Stimulated activated CD4-positive, alpha-beta T cell treated with anti-CD3 and anti-CD28 coated beads, Interleukin-15, amount 100 ng/mL, for 24 hours (primary cell): Measurements from ENCODE around the gene MUC4.
"Not testable (repeated sequence)": the region's sequence is repeated elsewhere in the genome, so short reads cannot be mapped to it uniquely, and the experiment has no call there.

ENCODE experiments used
- DNase-seq: peaks from one replicate; pipeline ENCODE4 v3.0.0-alpha.2; 2020

Gene MUC4

GRCh38 chr3:195834675-195835583, 23.2 kb upstream of the MUC4 start:
- no peak for DNase-seq

GRCh38 chr3:195829897-195830254, 18.1 kb upstream of the MUC4 start:
- DNase-seq, result no peak

GRCh38 chr3:195828762-195829161, 17.0 kb upstream of the MUC4 start:
- DNase-seq, result no peak

GRCh38 chr3:195825857-195826804, 14.4 kb upstream of the MUC4 start:
- DNase-seq, result no peak

- no peak for DNase-seq
Observed at GRCh38 chr3:195825191-195825588, 13.5 kb upstream of the MUC4 start.

GRCh38 chr3:195824425-195825190, 12.9 kb upstream of the MUC4 start:
- DNase-seq, result not testable (repeated sequence)

- DNase-seq, result no peak
Observed at GRCh38 chr3:195823999-195824398, 12.3 kb upstream of the MUC4 start.

GRCh38 chr3:195823280-195823679, 11.6 kb upstream of the MUC4 start:
- no peak for DNase-seq

GRCh38 chr3:195822131-195822696, 10.5 kb upstream of the MUC4 start:
- DNase-seq, result no peak

- DNase-seq, result no peak
Observed at GRCh38 chr3:195821403-195822130, 9.8 kb upstream of the MUC4 start.

- DNase-seq, result no peak
Observed at GRCh38 chr3:195820901-195821300, 9.2 kb upstream of the MUC4 start.

GRCh38 chr3:195820186-195820585, 8.5 kb upstream of the MUC4 start:
- DNase-seq, result no peak

- DNase-seq, result no peak
Observed at GRCh38 chr3:195818301-195818700, 6.6 kb upstream of the MUC4 start.

- DNase-seq, result no peak
Observed at GRCh38 chr3:195817578-195818135, 5.9 kb upstream of the MUC4 start.

GRCh38 chr3:195816276-195816913, 4.7 kb upstream of the MUC4 start:
- DNase-seq, result not testable (repeated sequence)

GRCh38 chr3:195815169-195815771, 3.5 kb upstream of the MUC4 start:
- DNase-seq, result no peak

- DNase-seq, result no peak
Observed at GRCh38 chr3:195813916-195814640, 2.3 kb upstream of the MUC4 start.

- DNase-seq, result no peak
Observed at GRCh38 chr3:195812366-195812765, 637 bp upstream of the MUC4 start.

- DNase-seq, result no peak
Observed at GRCh38 chr3:195810455-195810845, 1.3 kb downstream of the MUC4 start.
